Endodermal cell (in vitro differentiated cells): ENCODE results near the gene BNC2. TPM values are rescaled to one million over a fixed set of nuclear protein-coding genes. Genes with fewer than 3 reads are reported as not detected.

Experiments used
- DNase-seq: peaks from one replicate; pipeline ENCODE4 v3.0.0-alpha.2; 2017
- H3K27ac ChIP-seq: 2 replicates; pipeline ENCODE4 v1.5.1; 2013; ENCODE audit warnings: mild to moderate bottlenecking, low read depth, low read length, moderate library complexity
- H3K27me3 ChIP-seq: 2 replicates; pipeline ENCODE4 v1.6.1; 2013; ENCODE audit warnings: mild to moderate bottlenecking, low read length, moderate library complexity; ENCODE audit not compliant: insufficient read depth, control insufficient read depth, poor library complexity, severe bottlenecking
- H3K36me3 ChIP-seq: 2 replicates; pipeline ENCODE4 v1.7.0; 2013; ENCODE audit warnings: mild to moderate bottlenecking, low read length, moderate library complexity; ENCODE audit not compliant: control insufficient read depth, insufficient read depth
- H3K4me1 ChIP-seq: one replicate; pipeline ENCODE4 v1.7.0; 2013; ENCODE audit warnings: low read length; ENCODE audit not compliant: control insufficient read depth, insufficient read depth
- H3K4me3 ChIP-seq: 2 replicates; pipeline ENCODE4 v1.5.1; 2013; ENCODE audit warnings: mild to moderate bottlenecking, low read length, moderate library complexity
- H3K9ac ChIP-seq: 2 replicates; pipeline ENCODE4 v1.6.1; 2013; ENCODE audit warnings: mild to moderate bottlenecking, low read length, moderate library complexity; ENCODE audit not compliant: poor library complexity, severe bottlenecking; ENCODE audit errors: extremely low read depth
- H3K9me3 ChIP-seq: 2 replicates; pipeline ENCODE4 v1.6.1; 2013; ENCODE audit warnings: mild to moderate bottlenecking, low read length, moderate library complexity; ENCODE audit not compliant: control insufficient read depth
- H3K27ac Mint-ChIP-seq: 2 replicates; pipeline ENCODE4 v1.8.0; 2020; ENCODE audit warnings: mixed read lengths
- H3K27me3 Mint-ChIP-seq: 2 replicates; pipeline ENCODE4 v1.8.0; 2021; ENCODE audit warnings: mild to moderate bottlenecking, mixed read lengths; ENCODE audit not compliant: insufficient read depth
- H3K36me3 Mint-ChIP-seq: 2 replicates; pipeline ENCODE4 v1.8.0; 2020; ENCODE audit warnings: low read depth, mixed read lengths
- H3K4me1 Mint-ChIP-seq: 2 replicates; pipeline ENCODE4 v1.8.0; 2020; ENCODE audit warnings: mixed read lengths
- H3K4me3 Mint-ChIP-seq: 2 replicates; pipeline ENCODE4 v1.8.0; 2020; ENCODE audit warnings: mild to moderate bottlenecking, moderate library complexity, mixed read lengths
- H3K9me3 Mint-ChIP-seq: 2 replicates; pipeline ENCODE4 v1.8.0; 2020; ENCODE audit warnings: mild to moderate bottlenecking, mixed read lengths
- WGBS, 2 experiments: methylation state at CpG; one replicate each; pipeline versions ENCODE4 v1.1.5 to v1.1.7; 2013; ENCODE audit warnings: missing lambda C conversion rate in 2 of 2, mixed read lengths in 1 of 2; ENCODE audit not compliant: insufficient coverage in 1 of 2, insufficient read length in 1 of 2; 5-methylcytosine and 5-hydroxymethylcytosine counted together
- total RNA-seq, 2 donors: library from RNA; stranded (reverse); fragmentation: NEBNext Ultra II Directional in 1 of 2; extraction: Animal tissue kit (Norgen Biotek cat#: 25700) in 1 of 2; gene quantifications; 2 replicates in 1 of 2; 3 replicates in 1 of 2; pipeline ENCODE4 v1.2.1, GENCODE V29; 2021
- TF ChIP-seq, protein P1 (sequence below): fragments of 200-600 bp; sonication (generic); conservative IDR thresholded peaks from 2 replicates; pipeline ENCODE4 v1.5.0; 2021; ENCODE audit warnings: antibody characterized with exemption, mild to moderate bottlenecking

The BNC2 gene
- total RNA-seq, 2 donors from 2014 or later, result 3.0 to 10.5 TPM

GRCh38 chr9:16888594-16888993, 18.1 kb upstream of the BNC2 start:
- TF ChIP-seq, protein P1, sequence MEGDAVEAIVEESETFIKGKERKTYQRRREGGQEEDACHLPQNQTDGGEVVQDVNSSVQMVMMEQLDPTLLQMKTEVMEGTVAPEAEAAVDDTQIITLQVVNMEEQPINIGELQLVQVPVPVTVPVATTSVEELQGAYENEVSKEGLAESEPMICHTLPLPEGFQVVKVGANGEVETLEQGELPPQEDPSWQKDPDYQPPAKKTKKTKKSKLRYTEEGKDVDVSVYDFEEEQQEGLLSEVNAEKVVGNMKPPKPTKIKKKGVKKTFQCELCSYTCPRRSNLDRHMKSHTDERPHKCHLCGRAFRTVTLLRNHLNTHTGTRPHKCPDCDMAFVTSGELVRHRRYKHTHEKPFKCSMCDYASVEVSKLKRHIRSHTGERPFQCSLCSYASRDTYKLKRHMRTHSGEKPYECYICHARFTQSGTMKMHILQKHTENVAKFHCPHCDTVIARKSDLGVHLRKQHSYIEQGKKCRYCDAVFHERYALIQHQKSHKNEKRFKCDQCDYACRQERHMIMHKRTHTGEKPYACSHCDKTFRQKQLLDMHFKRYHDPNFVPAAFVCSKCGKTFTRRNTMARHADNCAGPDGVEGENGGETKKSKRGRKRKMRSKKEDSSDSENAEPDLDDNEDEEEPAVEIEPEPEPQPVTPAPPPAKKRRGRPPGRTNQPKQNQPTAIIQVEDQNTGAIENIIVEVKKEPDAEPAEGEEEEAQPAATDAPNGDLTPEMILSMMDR, result no peak
- 95% methylated on average over 1 of the region's 3 CpGs; no CpG with 5 or more reads in 1 of the 2 experiments for WGBS, 2 experiments

GRCh38 chr9:16885931-16886330, 15.5 kb upstream of the BNC2 start:
- Histone ChIP-seq H3K9ac (no peak overlapping the region), H3K9me3 (peaks cover 8% of the 10 kb centered on the region), H3K27ac (no peak overlapping the region), H3K4me1 (no peaks in the 10 kb centered on the region), H3K36me3 (no peaks in the 10 kb centered on the region), H3K4me3 (no peak overlapping the region), H3K27me3 (no peaks in the 10 kb centered on the region)
- H3K4me3 Mint-ChIP-seq, result no peak overlapping the region
- peaks cover 6% of the 10 kb centered on the region for H3K9me3 Mint-ChIP-seq
- no peaks in the 10 kb centered on the region for H3K27me3 Mint-ChIP-seq
- no peaks in the 10 kb centered on the region for H3K36me3 Mint-ChIP-seq
- DNase-seq, result no peak
- TF ChIP-seq, protein P1, result no peak
- peaks cover 25% of the 10 kb centered on the region for H3K4me1 Mint-ChIP-seq
- H3K27ac Mint-ChIP-seq, result no peak overlapping the region
- WGBS, 2 experiments, result 96 to 100% methylated on average over 1 to 4 of the region's 4 CpGs

More at GRCh38 chr9:16888594-16888993, 18.1 kb upstream of the BNC2 start:
- Histone ChIP-seq H3K27me3 (no peaks in the 10 kb centered on the region), H3K27ac (no peak overlapping the region), H3K4me3 (no peak overlapping the region), H3K4me1 (no peaks in the 10 kb centered on the region), H3K9ac (no peak overlapping the region), H3K36me3 (no peaks in the 10 kb centered on the region), H3K9me3 (no peaks in the 10 kb centered on the region)
- DNase-seq, result no peak
- Mint-ChIP-seq H3K36me3 (no peaks in the 10 kb centered on the region), H3K27me3 (no peaks in the 10 kb centered on the region), H3K27ac (no peak overlapping the region), H3K4me3 (no peak overlapping the region), H3K4me1 (peaks cover 25% of the 10 kb centered on the region), H3K9me3 (no peaks in the 10 kb centered on the region)

- no peak for DNase-seq
- no peak overlapping the region for H3K9ac ChIP-seq
- H3K27me3 ChIP-seq, result no peaks in the 10 kb centered on the region
- no peak overlapping the region for H3K27ac Mint-ChIP-seq
- H3K9me3 Mint-ChIP-seq, result peaks cover 6% of the 10 kb centered on the region
- H3K4me1 Mint-ChIP-seq, result peaks cover 25% of the 10 kb centered on the region
- H3K36me3 Mint-ChIP-seq, result no peaks in the 10 kb centered on the region
- WGBS, 2 experiments, result 85 to 87% methylated on average over 5 of the region's 5 CpGs
- peaks cover 8% of the 10 kb centered on the region for H3K9me3 ChIP-seq
- no peak overlapping the region for H3K27ac ChIP-seq
- H3K4me3 Mint-ChIP-seq, result no peak overlapping the region
- no peaks in the 10 kb centered on the region for H3K36me3 ChIP-seq
- H3K4me3 ChIP-seq, result no peak overlapping the region
- no peaks in the 10 kb centered on the region for H3K27me3 Mint-ChIP-seq
- TF ChIP-seq, protein P1, result no peak
- H3K4me1 ChIP-seq, result no peaks in the 10 kb centered on the region
These were observed 14.6 kb upstream of the BNC2 start for GRCh38 chr9:16884952-16885513.
